H1 (cell line): ENCODE results near the gene HCST. TPM values are rescaled to one million over a fixed set of nuclear protein-coding genes. Genes with fewer than 3 reads are reported as not detected.

Experiments used
- CTCF ChIA-PET: fragments of 300-600 bp; sonication (Branson Sonifier 250); formaldehyde crosslinking; loops from one replicate; lab custom pipeline; 2021; ENCODE audit not compliant: partially characterized antibody; lab: Charles Lee
- POLR2A ChIA-PET: fragments of 300-600 bp; sonication (Branson Sonifier 250); formaldehyde crosslinking; loops from one replicate; lab custom pipeline; 2021; ENCODE audit warnings: inconsistent platforms; ENCODE audit not compliant: partially characterized antibody; lab: Charles Lee
- DNase-seq, 2 experiments: peaks; one replicate each; pipeline versions ENCODE4 v3.0.0 to v3.0.0-alpha.2; 2010 to 2022; ENCODE audit warnings: low spot score in 2 of 2, low read depth in 1 of 2, mixed read lengths in 1 of 2
- FAIRE-seq: peaks from 2 replicates; lab custom pipeline; 2011; peaks lifted over from hg19 to GRCh38; lab: Jason Lieb, UNC
- H2AFZ ChIP-seq: 2 replicates; pipeline ENCODE4 v1.8.1; 2012; ENCODE audit warnings: low read length, inconsistent platforms
- H2AK5ac ChIP-seq: 2 replicates; pipeline ENCODE4 v1.6.1; 2013; ENCODE audit warnings: low read depth, low read length
- H2BK120ac ChIP-seq: replicated peaks from 2 replicates; pipeline ENCODE3; 2013; ENCODE audit warnings: low read depth, low read length, inconsistent platforms
- H2BK12ac ChIP-seq: 2 replicates; pipeline ENCODE4 v1.6.1; 2013; ENCODE audit warnings: low read depth, low read length
- H2BK15ac ChIP-seq: 2 replicates; pipeline ENCODE4 v1.6.1; 2013; ENCODE audit warnings: low read length
- H2BK20ac ChIP-seq: 2 replicates; pipeline ENCODE4 v1.6.1; 2013; ENCODE audit warnings: low read length
- H2BK5ac ChIP-seq: 2 replicates; pipeline ENCODE4 v1.6.1; 2013; ENCODE audit warnings: low read depth, low read length
- H3K14ac ChIP-seq: 2 replicates; pipeline ENCODE4 v1.6.1; 2013; ENCODE audit warnings: inconsistent platforms; ENCODE audit not compliant: insufficient read length
- H3K18ac ChIP-seq: 2 replicates; pipeline ENCODE4 v1.6.1; 2013; ENCODE audit warnings: low read length; ENCODE audit errors: extremely low read depth
- H3K23ac ChIP-seq: 2 replicates; pipeline ENCODE4 v1.6.1; 2013; ENCODE audit warnings: inconsistent platforms; ENCODE audit not compliant: insufficient read length
- H3K23me2 ChIP-seq: 2 replicates; pipeline ENCODE4 v1.6.1; 2013; ENCODE audit warnings: low read depth, low read length
- H3K27ac ChIP-seq: 2 replicates; pipeline ENCODE4 v1.6.1; 2011; ENCODE audit warnings: low read depth, low read length, inconsistent platforms
- H3K27me3 ChIP-seq, 4 experiments: replicated peaks in 1 of 4; 1 replicate in 1 of 4; 2 replicates in 3 of 4; pipeline versions ENCODE4 v1.6.1 to v1.8.1; 2011 to 2013; ENCODE audit warnings: low read length in 3 of 4, mild to moderate bottlenecking in 3 of 4, inconsistent platforms in 2 of 4, mixed read lengths in 2 of 4, moderate library complexity in 1 of 4; ENCODE audit not compliant: control insufficient read depth in 3 of 4, insufficient read depth in 3 of 4; ENCODE audit errors: extremely low read depth in 1 of 4
- H3K36me3 ChIP-seq, 4 experiments: 2 replicates each; pipeline versions ENCODE4 v1.6.1 to v1.8.1; 2011 to 2013; ENCODE audit warnings: mild to moderate bottlenecking in 4 of 4, low read length in 3 of 4, moderate library complexity in 2 of 4, control low read depth in 1 of 4, inconsistent platforms in 1 of 4; ENCODE audit not compliant: insufficient read depth in 4 of 4, control insufficient read depth in 2 of 4
- H3K4ac ChIP-seq: replicated peaks from 2 replicates; pipeline ENCODE3; 2013; ENCODE audit warnings: low read length, low read depth, mixed read lengths, inconsistent platforms; ENCODE audit not compliant: insufficient read length
- H3K4me1 ChIP-seq, 4 experiments: replicated peaks in 1 of 4; 1 replicate in 1 of 4; 2 replicates in 3 of 4; pipeline versions ENCODE4 v1.6.1 to v1.8.1; 2011 to 2013; ENCODE audit warnings: low read length in 3 of 4, inconsistent platforms in 2 of 4, mixed read lengths in 1 of 4; ENCODE audit not compliant: insufficient read depth in 4 of 4, control insufficient read depth in 3 of 4
- H3K4me2 ChIP-seq, 2 experiments: 2 replicates each; pipeline versions ENCODE4 v1.6.1 to v1.8.1; 2011 to 2013; ENCODE audit warnings: low read depth in 2 of 2, low read length in 2 of 2, control low read depth in 1 of 2, inconsistent platforms in 1 of 2, mild to moderate bottlenecking in 1 of 2; ENCODE audit not compliant: insufficient read depth in 1 of 2
- H3K4me3 ChIP-seq, 4 experiments: fragments of 200-600, 300-600 bp in 1 of 4; sonication (generic), shearing (Covaris generic), sonication (Bioruptor Twin) in 1 of 4; 2 replicates each; pipeline versions ENCODE4 v1.5.1 to v1.8.1; 2011 to 2016; ENCODE audit warnings: low read length in 4 of 4, low read depth in 3 of 4, control low read depth in 2 of 4, inconsistent platforms in 2 of 4, mild to moderate bottlenecking in 2 of 4, mixed read lengths in 1 of 4, moderate library complexity in 1 of 4; ENCODE audit not compliant: insufficient read depth in 2 of 4; ENCODE audit errors: extremely low read depth in 1 of 4
- H3K56ac ChIP-seq: replicated peaks from 2 replicates; pipeline ENCODE3; 2013; ENCODE audit warnings: low read depth, mild to moderate bottlenecking, mixed read lengths, low read length, inconsistent platforms; ENCODE audit not compliant: insufficient read length
- H3K79me1 ChIP-seq: 2 replicates; pipeline ENCODE4 v1.6.1; 2013; ENCODE audit warnings: low read depth, low read length, control low read depth
- H3K79me2 ChIP-seq, 2 experiments: 2 replicates each; pipeline versions ENCODE4 v1.6.1 to v1.8.1; 2012 to 2013; ENCODE audit warnings: low read length in 2 of 2, mild to moderate bottlenecking in 2 of 2, inconsistent platforms in 1 of 2; ENCODE audit not compliant: insufficient read depth in 2 of 2, control insufficient read depth in 1 of 2
- H3K9ac ChIP-seq, 4 experiments: replicated peaks in 1 of 4; 1 replicate in 1 of 4; 2 replicates in 3 of 4; pipeline versions ENCODE4 v1.6.1 to v1.8.1; 2011 to 2013; ENCODE audit warnings: low read depth in 3 of 4, low read length in 3 of 4, control low read depth in 2 of 4, mild to moderate bottlenecking in 2 of 4, moderate library complexity in 2 of 4, inconsistent platforms in 1 of 4; ENCODE audit errors: extremely low read depth in 1 of 4
- H3K9me3 ChIP-seq, 2 experiments: 2 replicates each; pipeline versions ENCODE4 v1.6.1 to v1.8.1; 2012 to 2013; ENCODE audit warnings: mild to moderate bottlenecking in 2 of 2, moderate library complexity in 2 of 2, control low read depth in 1 of 2, inconsistent platforms in 1 of 2, low read depth in 1 of 2, low read length in 1 of 2, mixed read lengths in 1 of 2; ENCODE audit not compliant: insufficient read depth in 2 of 2
- H4K20me1 ChIP-seq, 2 experiments: replicated peaks in 1 of 2; 2 replicates each; pipeline versions ENCODE3 to v1.8.1; 2011 to 2013; ENCODE audit warnings: inconsistent platforms in 2 of 2, low read length in 2 of 2, mild to moderate bottlenecking in 1 of 2; ENCODE audit not compliant: insufficient read depth in 2 of 2, control insufficient read depth in 1 of 2
- H4K5ac ChIP-seq: 2 replicates; pipeline ENCODE4 v1.6.1; 2013; ENCODE audit warnings: low read length, low read depth, mixed read lengths, inconsistent platforms; ENCODE audit not compliant: insufficient read length
- H4K8ac ChIP-seq: 2 replicates; pipeline ENCODE4 v1.8.0; 2013; ENCODE audit warnings: mild to moderate bottlenecking, moderate library complexity, low read length, inconsistent platforms; ENCODE audit not compliant: insufficient read depth; ENCODE audit errors: extremely low read depth
- H4K91ac ChIP-seq: replicated peaks from 2 replicates; pipeline ENCODE3; 2013; ENCODE audit warnings: low read length, mixed read lengths, inconsistent platforms; ENCODE audit not compliant: insufficient read length
- ASH2L ChIP-seq: fragments of 200-600, 300-600 bp; sonication (generic); IDR thresholded peaks from one replicate; pipeline ENCODE4 v1.7.1; 2017; ENCODE audit warnings: low read length
- ATF2 ChIP-seq: IDR thresholded peaks from 2 replicates; pipeline ENCODE4 v1.6.1; 2012; ENCODE audit warnings: low read length, inconsistent platforms
- CEBPB ChIP-seq: IDR thresholded peaks from 2 replicates; pipeline ENCODE4 v1.6.1; 2012; ENCODE audit warnings: low read depth, low read length
- EP300 ChIP-seq, 2 experiments: IDR thresholded peaks; 1 replicate in 1 of 2; 2 replicates in 1 of 2; pipeline ENCODE4 v1.6.1; 2011 to 2012; ENCODE audit warnings: low read depth in 2 of 2, low read length in 2 of 2, mild to moderate bottlenecking in 2 of 2, borderline replicate concordance in 1 of 2, inconsistent platforms in 1 of 2, moderate library complexity in 1 of 2
- KDM1A ChIP-seq: fragments of 200-600, 300-600 bp; sonication (generic); IDR thresholded peaks from 2 replicates; pipeline ENCODE4 v1.7.1; 2016; ENCODE audit warnings: mild to moderate bottlenecking, low read length, borderline replicate concordance
- MAX ChIP-seq: IDR thresholded peaks from 2 replicates; pipeline ENCODE4 v1.6.1; 2012; ENCODE audit warnings: inconsistent platforms
- POLR2AphosphoS5 ChIP-seq: IDR thresholded peaks from 2 replicates; pipeline ENCODE4 v1.6.1; 2011; ENCODE audit warnings: low read depth, low read length
- POU5F1 ChIP-seq: IDR thresholded peaks from 2 replicates; pipeline ENCODE4 v1.6.1; 2011; ENCODE audit warnings: low read depth, mild to moderate bottlenecking, low read length, moderate library complexity
- RNF2 ChIP-seq: fragments of 200-900, 300-1000 bp; sonication (generic); IDR thresholded peaks from 2 replicates; pipeline ENCODE4 v1.7.1; 2016; ENCODE audit warnings: borderline replicate concordance, low read depth, mild to moderate bottlenecking, antibody characterized with exemption, low read length; ENCODE audit not compliant: poor library complexity, severe bottlenecking; ENCODE audit errors: missing control alignments
- TAF7 ChIP-seq: optimal IDR thresholded peaks from 2 replicates; pipeline ENCODE3; 2011; ENCODE audit warnings: low read depth, mild to moderate bottlenecking, inconsistent platforms, low read length, moderate library complexity, borderline replicate concordance
- TBP ChIP-seq: IDR thresholded peaks from 2 replicates; pipeline ENCODE4 v1.6.1; 2011; ENCODE audit warnings: low read depth, low read length, improper control_type of control experiment
- WGBS, 2 experiments: shearing (Covaris generic) in 1 of 2; methylation state at CpG; one replicate each; pipeline versions ENCODE4 v1.1.6 to v1.1.7; 2013 to 2015; ENCODE audit warnings: low lambda C conversion rate in 2 of 2, mixed read lengths in 2 of 2, inconsistent platforms in 1 of 2, low coverage in 1 of 2, missing lambda C conversion rate in 1 of 2; ENCODE audit not compliant: insufficient replicate concordance in 2 of 2, insufficient coverage in 1 of 2, insufficient read length in 1 of 2; ENCODE audit errors: extremely low coverage in 1 of 2, missing lambda C conversion rate in 1 of 2; 5-methylcytosine and 5-hydroxymethylcytosine counted together
- polyA plus RNA-seq, 7 experiments: library from polyadenylated mRNA; depleted of rRNA in 3 of 7; stranded (reverse) in 5 of 7; unstranded in 2 of 7; fragments of >200 nt in 5 of 7; fragments of 200-250 nt in 2 of 7; gene quantifications; 1 replicate in 5 of 7; 2 replicates in 1 of 7; 4 replicates in 1 of 7; pipeline versions ENCODE4 v1.2.1 to v1.2.3, GENCODE V29; 2011 to 2013; ENCODE audit warnings: missing spikeins in 2 of 7, mixed read lengths in 2 of 7
- total RNA-seq: library from RNA; stranded (reverse); fragmentation: NEBNext Ultra II Directional; extraction: Animal tissue kit (Norgen Biotek cat#: 25700); gene quantifications from 2 replicates; pipeline ENCODE4 v1.2.1, GENCODE V29; 2021

The HCST gene
- total and polyA plus RNA-seq, 2 of the 8 experiments (the other 6 are each of a cell fraction or from before 2014, with no cell fraction given), result 2.8 TPM; not detected in 1

GRCh38 chr19:35913589-35913988 is 11.3 kb downstream of the HCST start:
- Histone ChIP-seq H3K79me1 (no peaks in the 10 kb centered on the region), H4K91ac (no peak overlapping the region), H3K79me2 (no peaks in the 10 kb centered on the region)
- CTCF ChIA-PET, result no interaction called here
- no peak for TF ChIP-seq ASH2L
- TF ChIP-seq TAF7, result no peak
- no peak for TF ChIP-seq ATF2
- TF ChIP-seq TBP, result no peak
- TF ChIP-seq POLR2AphosphoS5, result no peak
- no peak for TF ChIP-seq CEBPB
- no peak for TF ChIP-seq RNF2
- TF ChIP-seq MAX, result no peak
- TF ChIP-seq POU5F1, result no peak
- no peak for TF ChIP-seq EP300 (IDR thresholded peaks at IDR 0.05; ENCODE audit: borderline replicate concordance in 1 of 2, low read depth in 2 of 2, low read length in 2 of 2)
- no peak for TF ChIP-seq KDM1A
- TF ChIP-seq, all 59 proteins: peak for 0
- Histone ChIP-seq H2BK20ac (no peak overlapping the region), H4K8ac (no peak overlapping the region), H2BK12ac (no peak overlapping the region), H3K27ac (no peak overlapping the region), H3K4me1 (peaks cover 0 to 7% (median 1%) of the 10 kb centered on the region in 4 experiments; a peak in 3 of 7 replicates), H2BK120ac (no peak overlapping the region), H3K9me3 (no peaks in the 10 kb centered on the region), H4K5ac (no peak overlapping the region), H3K27me3 (no peaks in the 10 kb centered on the region), H3K56ac (no peak overlapping the region), H3K4me3 (no peak overlapping the region), H3K36me3 (no peaks in the 10 kb centered on the region), H3K14ac (no peak overlapping the region), H3K4ac (no peak overlapping the region), H3K9ac (no peak overlapping the region), H2BK5ac (no peak overlapping the region), H3K23ac (no peak overlapping the region), H2BK15ac (no peak overlapping the region), H4K20me1 (no peaks in the 10 kb centered on the region), H3K18ac (no peak overlapping the region), H3K4me2 (no peak overlapping the region), H2AK5ac (no peak overlapping the region), H2AFZ (no peak overlapping the region), H3K23me2 (no peaks in the 10 kb centered on the region)
- POLR2A ChIA-PET, result no interaction called here
- 90% methylated on average over 6 of the region's 7 CpGs; no CpG with 5 or more reads in 1 of the 2 experiments for WGBS, 2 experiments
- FAIRE-seq (no peak), DNase-seq (no peak)
